ENCODE data around the gene TYK2.

GRCh38 chr19:10325732-10326131 lies 54.6 kb downstream of the TYK2 start:
- TF ChIP-seq, protein P1, sequence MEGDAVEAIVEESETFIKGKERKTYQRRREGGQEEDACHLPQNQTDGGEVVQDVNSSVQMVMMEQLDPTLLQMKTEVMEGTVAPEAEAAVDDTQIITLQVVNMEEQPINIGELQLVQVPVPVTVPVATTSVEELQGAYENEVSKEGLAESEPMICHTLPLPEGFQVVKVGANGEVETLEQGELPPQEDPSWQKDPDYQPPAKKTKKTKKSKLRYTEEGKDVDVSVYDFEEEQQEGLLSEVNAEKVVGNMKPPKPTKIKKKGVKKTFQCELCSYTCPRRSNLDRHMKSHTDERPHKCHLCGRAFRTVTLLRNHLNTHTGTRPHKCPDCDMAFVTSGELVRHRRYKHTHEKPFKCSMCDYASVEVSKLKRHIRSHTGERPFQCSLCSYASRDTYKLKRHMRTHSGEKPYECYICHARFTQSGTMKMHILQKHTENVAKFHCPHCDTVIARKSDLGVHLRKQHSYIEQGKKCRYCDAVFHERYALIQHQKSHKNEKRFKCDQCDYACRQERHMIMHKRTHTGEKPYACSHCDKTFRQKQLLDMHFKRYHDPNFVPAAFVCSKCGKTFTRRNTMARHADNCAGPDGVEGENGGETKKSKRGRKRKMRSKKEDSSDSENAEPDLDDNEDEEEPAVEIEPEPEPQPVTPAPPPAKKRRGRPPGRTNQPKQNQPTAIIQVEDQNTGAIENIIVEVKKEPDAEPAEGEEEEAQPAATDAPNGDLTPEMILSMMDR (IDR thresholded peaks at IDR 0.05): no peak
- TF ChIP-seq POLR2A (IDR thresholded peaks at IDR 0.05) (no peak), EP300 (IDR thresholded peaks at IDR 0.05) (no peak)

Data from ovary (tissue), 3 donors.